Measurements from ENCODE around the gene MBD3L3. TPM values are rescaled to one million over a fixed set of nuclear protein-coding genes. Genes with fewer than 3 reads are reported as not detected.

MBD3L3 gene
- total RNA-seq, 2 donors from 2014 or later: not detected

DNA sequence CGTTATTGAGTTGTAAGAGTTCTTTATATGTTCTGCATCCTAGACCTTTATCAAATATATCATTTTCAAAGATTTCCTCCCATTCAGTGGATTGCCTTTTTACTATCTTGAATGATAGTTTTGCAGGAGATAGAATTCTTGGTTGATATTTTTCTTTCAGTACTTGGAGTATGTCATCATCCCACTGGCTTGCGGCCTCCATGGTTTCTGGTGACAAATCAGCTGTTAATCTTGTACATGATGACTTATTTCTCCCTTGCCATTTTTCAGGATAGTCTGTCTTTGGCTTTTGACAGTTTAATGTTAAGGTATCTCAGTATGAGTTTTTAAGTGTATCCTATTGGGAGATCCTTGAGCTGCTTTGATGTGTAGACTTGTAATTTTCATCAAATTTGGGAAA is 19.5 kb upstream of the MBD3L3 start:
- H3K9me3 ChIP-seq (ENCODE audit: control insufficient read depth, low read length): peaks cover 78% of the 10 kb centered on the region
- H3K36me3 ChIP-seq (ENCODE audit: control insufficient read depth, insufficient read depth, low read length): peaks cover 93% of the 10 kb centered on the region
- WGBS, 2 experiments (ENCODE audit: insufficient coverage in 1 of 2, insufficient read length in 1 of 2): 82 to 100% methylated on average over 1 of the region's 2 CpGs
- H3K27ac ChIP-seq (ENCODE audit: low read depth, low read length): no peak overlapping the region
- Mint-ChIP-seq H3K4me1 (no peaks in the 10 kb centered on the region), H3K27ac (no peak overlapping the region), H3K36me3 (ENCODE audit: low read depth) (peaks cover 94% of the 10 kb centered on the region), H3K4me3 (no peak overlapping the region), H3K27me3 (ENCODE audit: insufficient read depth) (no peaks in the 10 kb centered on the region), H3K9me3 (peaks cover 82% of the 10 kb centered on the region)
- DNase-seq: no peak
- H3K9ac ChIP-seq (ENCODE audit: extremely low read depth, low read length, poor library complexity, severe bottlenecking): no peak overlapping the region
- no peaks in the 10 kb centered on the region for H3K4me1 ChIP-seq (ENCODE audit: control insufficient read depth, insufficient read depth, low read length)
- no peaks in the 10 kb centered on the region for H3K27me3 ChIP-seq (ENCODE audit: control insufficient read depth, insufficient read depth, low read length, poor library complexity, severe bottlenecking)
- TF ChIP-seq CTCF (conservative IDR thresholded peaks at IDR 0.05): no peak
- H3K4me3 ChIP-seq (ENCODE audit: low read length): peak overlapping the region; percentile 61

- Histone ChIP-seq H3K9ac (ENCODE audit: extremely low read depth, low read length, poor library complexity, severe bottlenecking) (no peak overlapping the region), H3K36me3 (ENCODE audit: control insufficient read depth, insufficient read depth, low read length) (peaks cover 84% of the 10 kb centered on the region), H3K9me3 (ENCODE audit: control insufficient read depth, low read length) (peaks cover 60% of the 10 kb centered on the region), H3K27me3 (ENCODE audit: control insufficient read depth, insufficient read depth, low read length, poor library complexity, severe bottlenecking) (no peaks in the 10 kb centered on the region), H3K4me1 (ENCODE audit: control insufficient read depth, insufficient read depth, low read length) (no peaks in the 10 kb centered on the region), H3K27ac (ENCODE audit: low read depth, low read length) (no peak overlapping the region), H3K4me3 (ENCODE audit: low read length) (no peak overlapping the region)
- DNase-seq: no peak
- Mint-ChIP-seq H3K4me1 (no peaks in the 10 kb centered on the region), H3K9me3 (peaks cover 65% of the 10 kb centered on the region), H3K27me3 (ENCODE audit: insufficient read depth) (no peaks in the 10 kb centered on the region), H3K36me3 (ENCODE audit: low read depth) (peaks cover 88% of the 10 kb centered on the region), H3K27ac (no peak overlapping the region), H3K4me3 (no peak overlapping the region)
- TF ChIP-seq CTCF (conservative IDR thresholded peaks at IDR 0.05): no peak
- 93 to 96% methylated on average over 3 to 6 of the region's 6 CpGs for WGBS, 2 experiments (ENCODE audit: insufficient coverage in 1 of 2, insufficient read length in 1 of 2)
Observed at GRCh38 chr19:7076151-7076550, 17.7 kb upstream of the MBD3L3 start.

DNA sequence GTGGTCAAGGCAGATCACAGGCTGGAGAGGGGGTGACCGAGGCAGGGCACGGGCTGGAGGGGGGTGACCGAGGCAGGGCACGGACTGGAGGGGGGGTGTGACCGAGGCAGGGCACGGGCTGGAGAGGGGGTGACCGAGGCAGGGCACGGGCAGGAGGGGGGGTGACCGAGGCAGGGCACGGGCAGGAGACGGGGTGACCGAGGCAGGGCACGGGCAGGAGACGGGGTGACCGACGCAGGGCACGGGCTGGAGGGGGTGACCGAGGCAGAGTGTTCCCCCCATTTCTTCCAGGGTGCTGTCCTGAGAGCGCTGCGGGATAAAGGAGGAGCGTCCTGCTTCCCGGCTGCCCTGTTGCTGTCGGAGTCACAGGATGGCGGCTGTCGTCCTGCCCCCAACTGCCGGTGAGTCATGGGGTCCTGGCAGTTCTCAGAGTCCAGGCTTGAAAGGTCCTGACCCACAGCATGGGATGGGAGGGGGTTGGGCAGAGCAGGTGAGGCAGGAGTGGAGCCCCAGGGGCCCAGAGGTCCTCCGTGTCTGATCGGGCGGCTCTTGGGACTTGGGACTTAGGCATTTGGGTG is 16.3 kb upstream of the MBD3L3 start:
- Mint-ChIP-seq H3K27ac (no peak overlapping the region), H3K9me3 (peaks cover 52% of the 10 kb centered on the region), H3K27me3 (ENCODE audit: insufficient read depth) (no peaks in the 10 kb centered on the region), H3K4me3 (no peak overlapping the region), H3K36me3 (ENCODE audit: low read depth) (peaks cover 86% of the 10 kb centered on the region), H3K4me1 (no peaks in the 10 kb centered on the region)
- Histone ChIP-seq H3K4me1 (ENCODE audit: control insufficient read depth, insufficient read depth, low read length) (no peaks in the 10 kb centered on the region), H3K9ac (ENCODE audit: extremely low read depth, low read length, poor library complexity, severe bottlenecking) (no peak overlapping the region), H3K36me3 (ENCODE audit: control insufficient read depth, insufficient read depth, low read length) (peaks cover 76% of the 10 kb centered on the region), H3K9me3 (ENCODE audit: control insufficient read depth, low read length) (peaks cover 46% of the 10 kb centered on the region), H3K27ac (ENCODE audit: low read depth, low read length) (no peak overlapping the region), H3K4me3 (ENCODE audit: low read length) (no peak overlapping the region), H3K27me3 (ENCODE audit: control insufficient read depth, insufficient read depth, low read length, poor library complexity, severe bottlenecking) (no peaks in the 10 kb centered on the region)
- 95 to 100% methylated on average over 15 to 29 of the region's 29 CpGs for WGBS, 2 experiments (ENCODE audit: insufficient coverage in 1 of 2, insufficient read length in 1 of 2)
- no peak for TF ChIP-seq CTCF (conservative IDR thresholded peaks at IDR 0.05)
- no peak for DNase-seq
